ENCODE results near the gene SVIL.

Gene SVIL

GRCh38 chr10:29670761-29671160, 36.0 kb upstream of the SVIL start:
- no peak overlapping the region for H3K4me3 ChIP-seq (ENCODE audit: insufficient read length, low read depth)
- TF ChIP-seq ZNF274 (IDR thresholded peaks at IDR 0.05; ENCODE audit: low read depth, low read length) (no peak), SUZ12 (IDR thresholded peaks at IDR 0.05; ENCODE audit: extremely low read depth, insufficient read depth, insufficient read length) (no peak), YY1 (IDR thresholded peaks at IDR 0.05; ENCODE audit: insufficient read depth, insufficient read length) (no peak)

GRCh38 chr10:29669149-29669548, 34.4 kb upstream of the SVIL start:
- Histone ChIP-seq H3K36me3 (ENCODE audit: insufficient read depth, insufficient read length, low read length) (peaks cover 4% of the 10 kb centered on the region), H3K9ac (ENCODE audit: insufficient read length, low read depth) (no peak overlapping the region), H3K9me3 (ENCODE audit: insufficient read depth, low read length) (peaks cover 7% of the 10 kb centered on the region; the same call in 1 of the 2 replicates), H3K4me3 (ENCODE audit: insufficient read length, low read depth) (no peak overlapping the region), H3K4me1 (ENCODE audit: insufficient read depth, insufficient read length) (no peaks in the 10 kb centered on the region), H3K27me3 (ENCODE audit: insufficient read depth, insufficient read length) (no peaks in the 10 kb centered on the region)
- TF ChIP-seq YY1 (IDR thresholded peaks at IDR 0.05; ENCODE audit: insufficient read depth, insufficient read length) (no peak), ZNF274 (IDR thresholded peaks at IDR 0.05; ENCODE audit: low read depth, low read length) (no peak), SUZ12 (IDR thresholded peaks at IDR 0.05; ENCODE audit: extremely low read depth, insufficient read depth, insufficient read length) (no peak)
- no peak for DNase-seq (ENCODE audit: low read depth, low spot score)

More at GRCh38 chr10:29670761-29671160, 36.0 kb upstream of the SVIL start:
- Histone ChIP-seq H3K9ac (ENCODE audit: insufficient read length, low read depth) (no peak overlapping the region), H3K36me3 (ENCODE audit: insufficient read depth, insufficient read length, low read length) (peaks cover 12% of the 10 kb centered on the region), H3K9me3 (ENCODE audit: insufficient read depth, low read length) (peaks cover 23% of the 10 kb centered on the region), H3K27me3 (ENCODE audit: insufficient read depth, insufficient read length) (no peaks in the 10 kb centered on the region), H3K4me1 (ENCODE audit: insufficient read depth, insufficient read length) (no peaks in the 10 kb centered on the region)
- no peak for DNase-seq (ENCODE audit: low read depth, low spot score)

- Histone ChIP-seq H3K9ac (ENCODE audit: insufficient read length, low read depth) (no peak overlapping the region), H3K4me3 (ENCODE audit: insufficient read length, low read depth) (no peak overlapping the region), H3K36me3 (ENCODE audit: insufficient read depth, insufficient read length, low read length) (peaks cover 8% of the 10 kb centered on the region), H3K27me3 (ENCODE audit: insufficient read depth, insufficient read length) (no peaks in the 10 kb centered on the region), H3K4me1 (ENCODE audit: insufficient read depth, insufficient read length) (no peaks in the 10 kb centered on the region), H3K9me3 (ENCODE audit: insufficient read depth, low read length) (0 out of 2 replicates have a peak, but pooled peaks cover 1% of the 10 kb centered on the region)
- DNase-seq (ENCODE audit: low read depth, low spot score) = no peak
- TF ChIP-seq SUZ12 (IDR thresholded peaks at IDR 0.05; ENCODE audit: extremely low read depth, insufficient read depth, insufficient read length) = no peak
- TF ChIP-seq YY1 (IDR thresholded peaks at IDR 0.05; ENCODE audit: insufficient read depth, insufficient read length) = no peak
- TF ChIP-seq ZNF274 (IDR thresholded peaks at IDR 0.05; ENCODE audit: low read depth, low read length) = no peak
These were observed 33.9 kb upstream of the SVIL start for GRCh38 chr10:29668628-29669027.

GRCh38 chr10:29667191-29667590, 32.4 kb upstream of the SVIL start:
- H3K27me3 ChIP-seq (ENCODE audit: insufficient read depth, insufficient read length) = no peaks in the 10 kb centered on the region
- H3K4me1 ChIP-seq (ENCODE audit: insufficient read depth, insufficient read length) = no peaks in the 10 kb centered on the region
- no peak overlapping the region for H3K9ac ChIP-seq (ENCODE audit: insufficient read length, low read depth)
- no peaks in the 10 kb centered on the region for H3K9me3 ChIP-seq (ENCODE audit: insufficient read depth, low read length)
- peaks cover 8% of the 10 kb centered on the region for H3K36me3 ChIP-seq (ENCODE audit: insufficient read depth, insufficient read length, low read length)
- peak; percentile 51 for DNase-seq (ENCODE audit: low read depth, low spot score)
- TF ChIP-seq YY1 (IDR thresholded peaks at IDR 0.05; ENCODE audit: insufficient read depth, insufficient read length) (no peak), SUZ12 (IDR thresholded peaks at IDR 0.05; ENCODE audit: extremely low read depth, insufficient read depth, insufficient read length) (no peak), ZNF274 (IDR thresholded peaks at IDR 0.05; ENCODE audit: low read depth, low read length) (no peak)
- H3K4me3 ChIP-seq (ENCODE audit: insufficient read length, low read depth) = no peak overlapping the region

- Histone ChIP-seq H3K27me3 (ENCODE audit: insufficient read depth, insufficient read length) (no peaks in the 10 kb centered on the region), H3K36me3 (ENCODE audit: insufficient read depth, insufficient read length, low read length) (peaks cover 8% of the 10 kb centered on the region), H3K4me1 (ENCODE audit: insufficient read depth, insufficient read length) (no peaks in the 10 kb centered on the region), H3K4me3 (ENCODE audit: insufficient read length, low read depth) (no peak overlapping the region), H3K9ac (ENCODE audit: insufficient read length, low read depth) (no peak overlapping the region), H3K9me3 (ENCODE audit: insufficient read depth, low read length) (no peaks in the 10 kb centered on the region)
- no peak for DNase-seq (ENCODE audit: low read depth, low spot score)
- no peak for TF ChIP-seq ZNF274 (IDR thresholded peaks at IDR 0.05; ENCODE audit: low read depth, low read length)
- no peak for TF ChIP-seq YY1 (IDR thresholded peaks at IDR 0.05; ENCODE audit: insufficient read depth, insufficient read length)
- no peak for TF ChIP-seq SUZ12 (IDR thresholded peaks at IDR 0.05; ENCODE audit: extremely low read depth, insufficient read depth, insufficient read length)
These were observed 31.4 kb upstream of the SVIL start for GRCh38 chr10:29666201-29666600.

- TF ChIP-seq YY1 (IDR thresholded peaks at IDR 0.05; ENCODE audit: insufficient read depth, insufficient read length) (no peak), SUZ12 (IDR thresholded peaks at IDR 0.05; ENCODE audit: extremely low read depth, insufficient read depth, insufficient read length) (no peak), ZNF274 (IDR thresholded peaks at IDR 0.05; ENCODE audit: low read depth, low read length) (no peak)
- H3K9me3 ChIP-seq (ENCODE audit: insufficient read depth, low read length) = no peaks in the 10 kb centered on the region
These were observed 28.9 kb upstream of the SVIL start for GRCh38 chr10:29663718-29664117.

GRCh38 chr10:29658984-29659965, 24.5 kb upstream of the SVIL start:
- peaks cover 33% of the 10 kb centered on the region for H3K9me3 ChIP-seq (ENCODE audit: insufficient read depth, low read length)
- no peak for TF ChIP-seq SUZ12 (IDR thresholded peaks at IDR 0.05; ENCODE audit: extremely low read depth, insufficient read depth, insufficient read length)
- no peak for TF ChIP-seq YY1 (IDR thresholded peaks at IDR 0.05; ENCODE audit: insufficient read depth, insufficient read length)
- TF ChIP-seq ZNF274 (IDR thresholded peaks at IDR 0.05; ENCODE audit: low read depth, low read length) = no peak
- no peak overlapping the region for H3K4me3 ChIP-seq (ENCODE audit: insufficient read length, low read depth)
- H3K27me3 ChIP-seq (ENCODE audit: insufficient read depth, insufficient read length) = no peaks in the 10 kb centered on the region
- no peak overlapping the region for H3K9ac ChIP-seq (ENCODE audit: insufficient read length, low read depth)
- DNase-seq (ENCODE audit: low read depth, low spot score) = peak; percentile 38
- no peaks in the 10 kb centered on the region for H3K4me1 ChIP-seq (ENCODE audit: insufficient read depth, insufficient read length)
- H3K36me3 ChIP-seq (ENCODE audit: insufficient read depth, insufficient read length, low read length) = peaks cover 35% of the 10 kb centered on the region

More at GRCh38 chr10:29663718-29664117, 28.9 kb upstream of the SVIL start:
- H3K27me3 ChIP-seq (ENCODE audit: insufficient read depth, insufficient read length) = no peaks in the 10 kb centered on the region
- H3K36me3 ChIP-seq (ENCODE audit: insufficient read depth, insufficient read length, low read length) = peaks cover 4% of the 10 kb centered on the region
- DNase-seq (ENCODE audit: low read depth, low spot score) = no peak
- no peak overlapping the region for H3K9ac ChIP-seq (ENCODE audit: insufficient read length, low read depth)
- no peaks in the 10 kb centered on the region for H3K4me1 ChIP-seq (ENCODE audit: insufficient read depth, insufficient read length)
- no peak overlapping the region for H3K4me3 ChIP-seq (ENCODE audit: insufficient read length, low read depth)
